T-cell (primary cell): ENCODE data around the gene ZMYND8. TPM values are rescaled to one million over a fixed set of nuclear protein-coding genes. Genes with fewer than 3 reads are reported as not detected.
"Not testable (repeated sequence)": the region's sequence is repeated elsewhere in the genome, so short reads cannot be mapped to it uniquely, and the experiment has no call there.

Experiments used
- ATAC-seq, 4 experiments: fragments of 200-7000 bp in 3 of 4; fragments of 150-1000 bp in 1 of 4; cut with Tn5 transposase; replicated peaks in 1 of 4; 1 replicate in 3 of 4; 2 replicates in 1 of 4; pipeline ENCODE4 v1.10.0; 2021; ENCODE audit warnings: moderate library complexity in 3 of 4, mild to moderate bottlenecking in 2 of 4, moderate number of reproducible peaks in 1 of 4
- CTCF ChIA-PET, 2 donors: fragments of 300-600 bp; sonication (Branson Sonifier 250); formaldehyde crosslinking; loops; one replicate each; lab custom pipeline; 2022; ENCODE audit warnings: antibody characterized with exemption in 2 of 2; lab: Charles Lee
- POLR2A ChIA-PET, 2 donors: fragments of 300-600 bp; sonication (Branson Sonifier 250); formaldehyde crosslinking; loops; one replicate each; lab custom pipeline; 2022; ENCODE audit warnings: antibody characterized with exemption in 2 of 2; lab: Charles Lee
- DNase-seq, 35 experiments: peaks; one replicate each; pipeline versions ENCODE4 v3.0.0 to v3.0.0-alpha.2; 2013 to 2023
- H3K27ac ChIP-seq: one replicate; pipeline ENCODE4 v1.5.1; 2013; ENCODE audit warnings: low read length
- H3K27me3 ChIP-seq, 2 experiments: replicated peaks in 1 of 2; 1 replicate in 1 of 2; 2 replicates in 1 of 2; pipeline versions ENCODE4 v1.6.1 to v1.7.0; 2013; ENCODE audit warnings: low read length in 1 of 2, mixed read lengths in 1 of 2; ENCODE audit not compliant: control insufficient read depth in 2 of 2, insufficient read depth in 2 of 2; ENCODE audit errors: extremely low read depth in 1 of 2
- H3K36me3 ChIP-seq, 2 donors: 1 replicate in 1 of 2; 2 replicates in 1 of 2; pipeline versions ENCODE4 v1.6.1 to v1.7.0; 2013; ENCODE audit warnings: low read length in 1 of 2; ENCODE audit not compliant: control insufficient read depth in 2 of 2, insufficient read depth in 1 of 2; ENCODE audit errors: extremely low read depth in 1 of 2
- H3K4me1 ChIP-seq, 2 experiments: 1 replicate in 1 of 2; 2 replicates in 1 of 2; pipeline versions ENCODE4 v1.6.1 to v1.7.0; 2013; ENCODE audit warnings: low read length in 2 of 2, mixed read lengths in 1 of 2; ENCODE audit not compliant: insufficient read depth in 2 of 2, control insufficient read depth in 1 of 2; ENCODE audit errors: extremely low read depth in 1 of 2
- H3K4me3 ChIP-seq, 2 donors: 1 replicate in 1 of 2; 2 replicates in 1 of 2; pipeline versions ENCODE4 v1.5.1 to v1.7.0; 2013; ENCODE audit warnings: mild to moderate bottlenecking in 2 of 2, low read length in 1 of 2, moderate library complexity in 1 of 2; ENCODE audit not compliant: control insufficient read depth in 1 of 2; ENCODE audit errors: extremely low read depth in 1 of 2
- H3K9me3 ChIP-seq: 2 replicates; pipeline ENCODE4 v1.7.0; 2013
- H3K27ac Mint-ChIP-seq, 2 donors: one replicate each; pipeline ENCODE4 v1.8.0; 2020 to 2021; ENCODE audit warnings: mild to moderate bottlenecking in 2 of 2, mixed read lengths in 2 of 2
- H3K27me3 Mint-ChIP-seq, 2 donors: one replicate each; pipeline ENCODE4 v1.8.0; 2021 to 2022; ENCODE audit warnings: mixed read lengths in 2 of 2
- H3K36me3 Mint-ChIP-seq: one replicate; pipeline ENCODE4 v1.8.0; 2021; ENCODE audit warnings: mixed read lengths
- H3K4me1 Mint-ChIP-seq, 3 donors: one replicate each; pipeline ENCODE4 v1.8.0; 2020 to 2022; ENCODE audit warnings: mixed read lengths in 3 of 3, mild to moderate bottlenecking in 1 of 3
- H3K4me3 Mint-ChIP-seq, 3 donors: one replicate each; pipeline ENCODE4 v1.8.0; 2020 to 2022; ENCODE audit warnings: mild to moderate bottlenecking in 3 of 3, mixed read lengths in 3 of 3, moderate library complexity in 3 of 3
- H3K9me3 Mint-ChIP-seq, 3 donors: one replicate each; pipeline ENCODE4 v1.8.0; 2020 to 2022; ENCODE audit warnings: mixed read lengths in 3 of 3
- WGBS: methylation state at CpG from one replicate; pipeline ENCODE4 v1.1.5; 2013; ENCODE audit warnings: missing lambda C conversion rate; ENCODE audit not compliant: insufficient coverage; 5-methylcytosine and 5-hydroxymethylcytosine counted together
- total RNA-seq, 35 experiments: library from RNA in 6 of 35; stranded (reverse) in 6 of 35; fragments of 120-200 nt in 1 of 35; gene quantifications; one replicate each; pipeline versions ENCODE4 v1.2.1 to v1.2.4 and lab custom pipeline; 2013 to 2026

Gene ZMYND8
- total RNA-seq, 5 donors from 2014 or later (not counting 1 experiment from before 2014, with no cell fraction given), result 39.6 to 68.9 (median 43.6) TPM

GRCh38 chr20:47385968-47386367 lies 29.5 kb upstream of the ZMYND8 start:
- H3K4me3 Mint-ChIP-seq, H3K9me3 Mint-ChIP-seq, ATAC-seq, H3K4me1 ChIP-seq, H3K9me3 ChIP-seq, H3K36me3 Mint-ChIP-seq, H3K4me1 Mint-ChIP-seq, H3K4me3 ChIP-seq, POLR2A ChIA-PET, DNase-seq, H3K27me3 Mint-ChIP-seq, H3K36me3 ChIP-seq, H3K27ac Mint-ChIP-seq, H3K27ac ChIP-seq, H3K27me3 ChIP-seq: not testable (repeated sequence)
- CTCF ChIA-PET, result interaction anchor here in 1 of 2 donors (0.7 to 7.2 kb wide), 2 partner anchors 113 to 191 kb away, joined by 4 to 130 read pairs; no protein-coding TSS in a partner anchor
- no CpG with 5 or more reads among the region's 5 CpGs for whole genome bisulfite sequencing

DNA sequence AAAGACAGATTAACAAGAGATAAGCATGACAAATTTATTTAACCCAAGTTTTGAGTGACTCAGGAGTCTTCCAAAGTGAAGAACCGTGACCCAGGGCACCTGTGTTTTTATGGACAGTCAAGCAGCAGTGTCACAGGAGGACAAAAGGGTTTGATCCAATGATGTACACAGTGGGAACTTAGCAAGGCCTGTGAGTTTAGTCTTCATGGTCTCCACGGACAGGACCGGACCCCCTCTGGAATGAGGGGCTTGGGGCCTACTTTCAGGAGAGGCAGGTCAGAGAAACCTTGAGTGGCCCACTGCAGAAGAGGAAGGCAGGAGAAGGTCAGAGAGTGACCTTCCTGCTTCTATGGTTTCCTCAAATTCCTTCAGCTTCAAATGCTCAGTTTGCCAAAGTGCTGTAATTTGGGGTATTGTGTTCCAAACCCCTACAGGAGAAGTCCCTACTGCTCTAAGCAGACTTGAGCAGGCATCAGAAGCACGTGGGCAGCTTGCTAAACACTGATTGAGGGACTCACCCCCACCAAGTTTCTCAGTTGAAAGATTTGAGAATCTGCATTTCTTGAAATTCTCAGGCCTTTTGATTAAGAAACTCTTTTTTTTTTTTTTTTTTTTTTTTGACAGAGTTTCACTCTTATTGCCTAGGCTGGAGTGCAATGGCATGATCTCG lies 26.4 kb upstream of the ZMYND8 start:
- Mint-ChIP-seq H3K4me1 (peaks cover 6 to 13% (median 8%) of the 10 kb centered on the region in 3 donors), H3K27me3 (no peaks in the 10 kb centered on the region), H3K27ac (peak overlapping the region in 1 of 2 donors; percentile 52), H3K36me3 (no peaks in the 10 kb centered on the region), H3K4me3 (no peak overlapping the region), H3K9me3 (no peaks in the 10 kb centered on the region)
- DNase-seq, result no peak
- H3K27ac ChIP-seq, result no peak overlapping the region
- ChIA-PET CTCF (interaction anchor here (0.6 to 7.2 kb wide), 17 partner anchors 9 to 240 kb away, joined by 3 to 209 read pairs (median 6); partner anchors contain the start of gene ZMYND8 (in 2 of the 2)), POLR2A (no interaction called here)
- WGBS, result 89% methylated on average over 5 of the region's 5 CpGs
- no peaks in the 10 kb centered on the region for H3K36me3 ChIP-seq
- H3K4me3 ChIP-seq, result no peak overlapping the region
- H3K4me1 ChIP-seq, result peaks cover 0 to 9% of the 10 kb centered on the region in 2 experiments
- H3K9me3 ChIP-seq, result no peaks in the 10 kb centered on the region
- no peak for ATAC-seq
- no peaks in the 10 kb centered on the region for H3K27me3 ChIP-seq

DNA sequence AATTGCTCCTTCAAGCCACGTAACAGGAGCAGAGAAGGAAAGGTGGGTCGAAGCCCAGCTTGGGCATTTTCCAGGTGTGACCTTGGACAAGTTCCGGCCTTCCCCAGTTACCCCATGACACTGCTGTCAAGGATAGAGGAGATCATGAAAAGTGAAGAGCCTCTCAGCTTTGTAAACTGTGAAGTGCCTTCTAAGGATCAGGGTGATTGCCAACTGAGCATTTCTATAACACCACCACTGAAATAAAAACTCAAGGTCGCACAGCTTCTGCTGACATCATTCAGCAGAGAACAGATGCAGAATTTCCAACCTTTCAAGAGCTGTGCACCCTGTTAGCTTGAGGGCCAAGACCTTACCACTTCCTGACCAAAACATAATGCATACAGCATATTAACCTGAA lies 24.0 kb upstream of the ZMYND8 start:
- ATAC-seq (peak in 3 of 4 experiments; percentile 26 to 77 (median 43)), DNase-seq (no peak)
- ChIA-PET POLR2A (interaction anchor here in 1 of 2 donors (0.6 kb wide), 1 partner anchor 1703 kb away, joined by 3 read pairs; no protein-coding TSS in a partner anchor), CTCF (interaction anchor here (0.7 to 7.2 kb wide), 5 partner anchors 21 to 108 kb away, joined by 3 to 209 read pairs (median 4); no protein-coding TSS in a partner anchor)
- Histone ChIP-seq H3K4me1 (peaks cover 0 to 9% of the 10 kb centered on the region in 2 experiments), H3K9me3 (no peaks in the 10 kb centered on the region), H3K27ac (no peak overlapping the region), H3K36me3 (no peaks in the 10 kb centered on the region), H3K27me3 (no peaks in the 10 kb centered on the region), H3K4me3 (no peak overlapping the region)
- Mint-ChIP-seq H3K27me3 (no peaks in the 10 kb centered on the region), H3K9me3 (no peaks in the 10 kb centered on the region), H3K4me1 (peaks cover 6 to 13% (median 8%) of the 10 kb centered on the region in 3 donors), H3K27ac (no peak overlapping the region), H3K36me3 (no peaks in the 10 kb centered on the region), H3K4me3 (no peak overlapping the region)
- WGBS, result 63% methylated on average over 1 of the region's 4 CpGs

- Mint-ChIP-seq H3K36me3 (no peaks in the 10 kb centered on the region), H3K27ac (no peak overlapping the region), H3K9me3 (no peaks in the 10 kb centered on the region), H3K4me3 (no peak overlapping the region), H3K4me1 (peaks cover 6 to 13% (median 8%) of the 10 kb centered on the region in 3 donors), H3K27me3 (no peaks in the 10 kb centered on the region)
- ATAC-seq (no peak), DNase-seq (no peak)
- Histone ChIP-seq H3K4me1 (peaks cover 0 to 9% of the 10 kb centered on the region in 2 experiments), H3K9me3 (no peaks in the 10 kb centered on the region), H3K36me3 (no peaks in the 10 kb centered on the region), H3K4me3 (no peak overlapping the region), H3K27ac (no peak overlapping the region), H3K27me3 (no peaks in the 10 kb centered on the region)
- POLR2A ChIA-PET, result no interaction called here
- CTCF ChIA-PET, result interaction anchor here (0.9 to 7.2 kb wide), 4 partner anchors 21 to 107 kb away, joined by 3 to 209 read pairs (median 66); no protein-coding TSS in a partner anchor
- WGBS, result 94% methylated on average over 9 of the region's 15 CpGs
Observed at GRCh38 chr20:47379433-47380150, 23.1 kb upstream of the ZMYND8 start.

DNA sequence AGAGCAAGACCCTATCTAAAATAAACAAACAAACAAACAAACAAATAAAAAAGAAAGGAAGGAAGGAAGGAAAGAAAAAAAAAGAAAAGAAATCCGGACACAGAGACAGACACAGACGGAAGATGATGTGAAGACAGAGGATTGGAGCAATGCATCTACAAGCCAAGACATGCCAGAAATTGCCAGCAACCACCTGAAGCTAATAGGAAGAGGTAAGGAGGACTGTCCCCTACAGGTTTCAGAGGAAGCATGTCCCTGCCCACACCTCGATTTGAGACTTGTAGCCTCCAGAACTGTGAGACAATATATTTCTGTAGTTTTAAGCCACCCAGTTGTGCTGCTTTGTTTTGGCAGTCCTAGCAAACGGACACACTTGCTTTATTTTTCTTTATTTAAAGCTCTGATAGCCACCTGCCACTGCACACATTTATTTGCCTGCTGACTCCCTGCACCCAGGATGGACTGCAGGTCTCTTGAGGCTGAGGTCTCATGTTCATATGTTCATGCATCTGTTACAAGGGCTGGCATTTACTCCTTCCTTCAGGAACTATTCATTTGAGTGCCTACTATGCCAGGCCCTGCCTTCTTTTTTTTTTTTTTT lies 20.7 kb upstream of the ZMYND8 start:
- Histone ChIP-seq H3K27ac (no peak overlapping the region), H3K27me3 (no peaks in the 10 kb centered on the region), H3K4me3 (no peak overlapping the region), H3K36me3 (no peaks in the 10 kb centered on the region), H3K9me3 (no peaks in the 10 kb centered on the region), H3K4me1 (no peaks in the 10 kb centered on the region)
- ChIA-PET CTCF (no interaction called here), POLR2A (interaction anchor here in 1 of 2 donors (0.6 kb wide), 1 partner anchor 42 kb away, joined by 6 read pairs; no protein-coding TSS in a partner anchor)
- Mint-ChIP-seq H3K9me3 (no peaks in the 10 kb centered on the region), H3K4me1 (peaks cover 5 to 10% (median 6%) of the 10 kb centered on the region in 3 donors), H3K27me3 (no peaks in the 10 kb centered on the region), H3K27ac (no peak overlapping the region), H3K36me3 (no peaks in the 10 kb centered on the region), H3K4me3 (no peak overlapping the region)
- DNase-seq (no peak), ATAC-seq (no peak)
- WGBS, result 79% methylated on average over 2 of the region's 4 CpGs

GRCh38 chr20:47376096-47376643 lies 19.7 kb upstream of the ZMYND8 start:
- 92% methylated on average over 2 of the region's 7 CpGs for WGBS
- H3K4me1 ChIP-seq, CTCF ChIA-PET, H3K27me3 Mint-ChIP-seq, H3K36me3 ChIP-seq, H3K4me3 Mint-ChIP-seq, H3K27me3 ChIP-seq, H3K9me3 ChIP-seq, H3K36me3 Mint-ChIP-seq, H3K9me3 Mint-ChIP-seq, H3K4me3 ChIP-seq, H3K27ac Mint-ChIP-seq, POLR2A ChIA-PET, DNase-seq, H3K27ac ChIP-seq, ATAC-seq: not testable (repeated sequence)
- H3K4me1 Mint-ChIP-seq, result peaks cover 5 to 10% (median 6%) of the 10 kb centered on the region in 3 donors
